Measurements from ENCODE around the gene AVPR1B.
A peak's percentile ranks its signal among the peaks of the same experiment; 100 is the strongest.
"Not testable (repeated sequence)": the region's sequence is repeated elsewhere in the genome, so short reads cannot be mapped to it uniquely, and the experiment has no call there.

The AVPR1B gene

DNA sequence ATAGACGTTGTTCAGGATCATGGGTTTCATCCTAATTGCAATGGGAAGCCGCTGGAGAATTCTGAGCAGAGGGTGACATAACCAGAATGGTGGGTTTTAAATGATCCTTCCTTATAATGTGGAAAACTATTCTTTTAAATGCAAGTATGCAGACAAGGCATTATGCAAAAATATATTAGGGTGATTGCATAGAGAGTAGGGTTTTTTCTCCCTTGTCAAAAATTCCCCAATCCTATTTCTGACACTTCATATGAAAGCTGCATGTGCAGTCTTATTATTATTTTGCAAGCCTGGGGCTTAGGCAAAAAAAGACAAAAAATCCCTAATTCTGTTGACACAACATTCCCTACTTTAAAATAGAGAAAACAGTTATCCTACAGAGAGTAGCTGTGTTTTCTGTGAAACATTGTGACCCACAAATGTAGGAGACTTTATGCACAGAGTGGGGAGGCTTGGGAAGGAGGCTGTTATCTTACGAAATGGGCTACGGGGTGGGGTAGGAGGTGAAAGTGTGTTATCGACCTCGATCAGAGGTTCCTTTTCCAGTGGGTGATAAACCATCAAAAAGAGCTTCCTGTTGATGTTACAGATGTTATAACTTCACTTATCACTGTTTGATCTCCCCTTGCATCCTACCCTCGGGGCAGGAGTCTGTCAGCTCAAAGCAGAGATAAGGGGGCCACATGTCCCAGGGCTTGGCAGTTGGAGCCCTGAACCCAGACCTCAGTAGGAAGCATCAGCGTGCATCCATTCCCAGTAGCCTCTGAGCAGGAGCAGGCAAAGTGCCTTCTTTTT lies 37.0 kb downstream of the AVPR1B start:
- DNase-seq, result no peak

DNA sequence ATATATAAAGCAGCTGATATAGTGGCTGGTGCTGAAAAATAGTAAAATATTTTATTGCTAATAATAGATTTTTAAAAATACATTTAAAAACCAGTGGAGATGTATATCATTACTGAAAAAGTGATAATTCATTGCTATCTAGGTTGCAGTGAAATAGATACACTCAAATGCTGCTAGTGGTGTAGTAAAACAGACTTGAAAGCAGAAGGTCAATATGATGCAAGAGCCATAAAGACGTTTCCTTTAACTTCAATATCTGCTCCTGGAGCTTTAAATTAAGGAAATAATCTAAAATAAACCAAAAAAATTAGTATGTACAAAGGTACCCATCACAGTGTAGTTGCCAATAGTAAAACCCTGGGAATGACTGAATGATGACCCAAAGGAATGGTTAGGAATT lies 38.1 kb downstream of the AVPR1B start:
- DNase-seq, result no peak

DNA sequence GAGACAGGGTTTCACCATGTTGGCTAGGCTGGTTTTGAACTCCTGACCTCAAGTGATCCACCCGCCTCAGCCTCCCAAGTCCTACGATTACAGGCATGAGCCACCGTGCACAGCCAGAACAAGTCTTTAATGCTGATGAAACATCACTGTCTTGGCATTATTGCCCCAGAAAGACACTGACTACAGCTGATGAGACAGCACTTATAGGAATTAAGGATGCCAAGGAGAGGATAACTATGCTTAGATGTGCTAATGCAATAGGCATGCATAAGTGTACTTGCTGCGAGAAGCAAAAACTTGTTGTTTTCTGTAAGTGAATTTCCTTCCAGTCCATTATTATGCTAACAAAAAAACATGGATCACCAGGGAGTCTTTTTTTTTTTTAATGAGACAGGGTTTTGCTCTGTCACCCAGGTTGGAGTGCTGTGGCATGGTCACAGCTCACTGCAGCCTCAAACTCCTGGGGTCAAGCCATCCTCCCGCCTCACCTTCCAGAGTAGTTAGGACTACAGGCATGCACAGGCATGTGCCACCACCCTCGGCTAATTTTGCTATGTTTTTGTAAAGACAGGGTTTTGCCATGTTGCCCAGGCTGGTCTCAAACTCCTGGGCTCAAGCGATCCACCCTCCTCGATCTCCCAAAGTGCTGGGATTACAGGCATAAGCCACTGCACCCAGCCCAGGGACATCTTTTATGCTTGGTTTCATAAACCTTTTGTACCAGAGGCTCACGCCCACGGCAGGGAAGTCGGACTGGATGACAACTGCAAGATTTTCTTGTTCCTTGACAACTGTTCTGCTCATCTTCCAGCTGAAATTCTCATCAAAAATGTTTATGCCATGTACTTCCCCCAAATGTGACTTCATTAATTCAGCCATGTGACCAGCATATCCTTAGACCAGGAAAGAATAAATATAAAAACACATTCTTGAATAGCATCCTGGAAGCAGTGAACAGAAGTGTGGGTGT lies 41.1 kb downstream of the AVPR1B start:
- peak; percentile 31 for DNase-seq

DNA sequence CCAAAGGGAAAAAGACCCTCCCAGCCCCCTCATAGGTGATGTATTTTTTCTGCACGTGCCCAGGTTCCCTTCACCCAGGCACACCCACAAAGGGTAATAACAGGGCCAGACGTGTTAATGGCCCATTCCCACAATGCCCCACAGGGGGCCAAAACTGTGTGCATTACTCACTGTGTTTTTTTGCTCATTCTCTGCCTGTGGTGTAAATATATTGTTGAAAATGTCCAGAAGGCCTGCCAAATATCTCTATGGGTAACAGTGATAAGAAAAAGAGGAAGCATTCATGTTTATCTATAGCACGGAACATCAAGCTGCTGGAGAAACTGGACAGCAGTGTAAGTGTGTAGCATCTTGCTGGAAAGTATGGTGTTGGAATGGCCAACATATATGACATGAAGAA lies 42.3 kb downstream of the AVPR1B start:
- no peak for DNase-seq

DNA sequence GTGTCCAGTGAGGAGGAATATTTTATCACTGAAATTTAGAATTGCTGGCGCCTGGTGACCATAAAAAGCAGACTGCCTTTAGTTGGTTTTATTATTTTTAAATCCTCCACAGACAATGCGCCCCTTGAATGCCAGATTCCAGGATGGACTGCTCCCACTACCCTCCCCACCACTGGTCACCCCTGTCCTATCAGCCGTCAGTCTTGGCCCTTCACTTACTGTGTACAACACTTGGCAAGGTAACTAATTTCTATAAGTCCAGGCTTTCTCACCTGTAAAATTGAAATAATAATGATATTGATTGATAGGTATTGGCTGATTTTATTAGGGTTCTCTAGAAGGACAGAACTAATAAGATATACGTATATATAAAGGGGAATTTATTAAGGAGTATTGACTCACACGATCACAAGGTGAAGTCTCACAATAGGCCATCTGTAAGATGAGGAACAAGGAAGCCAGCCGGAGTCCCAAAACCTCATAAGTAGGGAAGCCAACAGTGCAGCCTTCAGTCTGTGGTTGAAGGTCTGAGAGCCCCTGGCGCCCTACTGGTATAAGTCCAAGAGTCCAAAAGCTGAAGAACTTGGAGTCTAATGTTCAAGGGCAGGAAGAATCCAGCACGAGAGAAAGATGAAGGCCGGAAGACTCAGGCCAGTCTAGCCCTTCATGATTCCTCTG lies 46.4 kb downstream of the AVPR1B start:
- DNase-seq, result no peak

DNA sequence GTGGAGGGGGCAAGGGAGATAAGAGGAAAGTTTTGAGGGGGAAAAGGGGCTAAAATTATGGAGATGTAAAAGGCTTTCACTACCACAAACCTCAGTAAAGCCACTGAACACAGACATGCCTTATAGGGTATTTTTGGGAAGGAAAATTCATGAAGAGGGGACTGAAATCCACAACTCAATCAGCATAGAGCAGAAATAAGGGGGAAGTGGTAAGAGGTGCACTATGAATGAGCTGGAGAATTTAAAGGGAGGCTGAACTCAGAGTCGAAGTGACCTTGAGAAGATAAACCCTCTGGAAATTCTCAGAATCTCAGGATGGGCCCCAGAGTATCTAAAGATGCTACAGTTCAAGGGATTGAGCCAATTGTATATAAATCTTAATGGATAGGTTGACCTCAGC lies 48.9 kb downstream of the AVPR1B start:
- no peak for DNase-seq

DNA sequence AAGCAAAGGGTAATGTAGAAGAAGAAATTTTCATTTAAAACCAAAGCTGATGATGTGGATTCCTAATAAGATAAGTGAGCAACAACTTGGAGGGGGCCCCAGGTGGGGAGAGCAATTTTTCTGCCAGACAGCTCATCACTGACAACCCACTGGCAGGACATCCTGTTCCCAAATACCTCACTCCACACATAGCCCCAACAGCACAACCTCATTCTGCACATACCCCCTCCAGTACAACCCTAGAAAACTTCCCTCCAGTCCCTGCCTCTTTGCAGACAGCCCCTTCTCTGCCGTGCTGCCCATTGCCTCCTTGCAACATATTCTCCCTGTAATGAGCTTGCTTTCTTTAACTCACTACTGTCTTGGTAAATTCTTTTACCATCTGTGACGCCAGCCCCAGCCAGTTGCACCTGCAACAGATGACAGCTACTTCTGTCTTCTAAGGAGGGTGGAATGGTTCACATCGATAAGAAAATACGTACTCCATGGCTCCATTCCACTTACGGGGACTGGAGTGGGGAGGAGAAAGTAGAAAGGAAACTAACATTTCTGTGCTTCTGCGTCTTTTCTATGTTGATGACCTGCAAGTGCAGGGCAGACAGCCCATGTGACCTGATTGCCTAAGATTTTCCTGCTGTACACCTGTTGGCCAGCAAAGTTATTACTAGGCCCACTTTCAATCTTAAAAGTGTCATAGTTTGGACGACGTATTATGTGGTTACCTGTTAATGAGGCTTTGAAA lies 49.5 kb downstream of the AVPR1B start:
- no peak for DNase-seq

DNA sequence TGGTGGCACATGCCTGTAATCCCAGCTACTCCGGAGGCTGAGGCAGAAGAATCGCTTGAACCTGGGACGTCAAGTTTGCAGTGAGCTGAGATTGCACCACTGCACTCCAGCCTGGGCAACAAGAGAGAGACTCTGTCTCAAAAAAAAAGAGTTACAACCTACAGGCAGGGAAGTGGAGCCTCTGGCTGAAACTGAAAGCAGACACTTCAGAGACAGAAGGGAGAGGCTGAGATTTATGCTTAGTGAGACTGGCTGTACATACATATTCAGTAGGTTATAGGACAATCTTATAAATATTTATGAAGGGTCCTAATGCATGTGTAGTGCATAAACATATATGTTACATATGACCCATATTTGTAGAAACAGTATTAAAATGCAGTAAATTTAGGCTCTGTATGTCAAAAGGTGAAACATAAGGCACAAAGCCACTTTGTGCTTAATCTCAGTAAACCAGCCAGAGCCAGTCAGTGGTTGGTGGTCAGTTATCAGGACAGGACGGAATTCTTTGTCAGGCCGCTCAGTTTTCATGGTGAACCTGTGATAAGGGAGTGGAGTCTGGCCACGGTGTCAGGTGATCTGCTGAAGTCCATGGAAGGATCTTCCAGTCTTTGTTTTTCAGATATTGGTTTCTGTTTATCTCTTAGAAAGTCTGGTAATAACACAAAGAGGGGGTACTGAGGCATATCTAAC lies 50.6 kb downstream of the AVPR1B start:
- DNase-seq, result no peak

DNA sequence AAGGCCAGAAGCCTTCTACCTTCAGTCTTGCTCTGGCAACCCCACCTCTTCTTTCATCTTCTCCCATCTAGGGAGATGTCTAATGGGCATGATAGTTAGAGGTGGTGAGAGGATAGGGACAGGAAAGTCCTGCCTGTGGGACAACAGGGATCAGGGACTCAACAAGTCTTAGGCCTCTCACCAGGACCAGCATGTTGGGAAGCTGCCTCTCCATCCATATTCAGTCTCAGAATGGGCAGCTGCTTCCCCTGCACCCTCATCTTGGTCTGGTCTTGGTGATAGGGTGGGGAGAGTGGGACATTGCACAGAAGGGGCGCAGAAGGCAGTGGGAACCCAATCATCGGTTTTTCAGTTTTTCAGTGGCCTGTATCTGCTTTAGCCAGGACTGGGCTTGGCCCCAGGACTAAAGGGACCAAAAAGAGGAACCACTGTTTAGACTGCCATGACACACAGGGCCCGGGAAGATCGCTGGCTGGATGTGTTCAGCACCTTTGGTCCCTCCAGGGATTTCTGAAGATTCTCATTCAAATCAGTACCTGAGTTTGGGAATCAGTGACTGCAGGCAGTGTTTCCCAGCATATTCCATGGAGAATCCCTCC lies 51.5 kb downstream of the AVPR1B start:
- no peak for DNase-seq

DNA sequence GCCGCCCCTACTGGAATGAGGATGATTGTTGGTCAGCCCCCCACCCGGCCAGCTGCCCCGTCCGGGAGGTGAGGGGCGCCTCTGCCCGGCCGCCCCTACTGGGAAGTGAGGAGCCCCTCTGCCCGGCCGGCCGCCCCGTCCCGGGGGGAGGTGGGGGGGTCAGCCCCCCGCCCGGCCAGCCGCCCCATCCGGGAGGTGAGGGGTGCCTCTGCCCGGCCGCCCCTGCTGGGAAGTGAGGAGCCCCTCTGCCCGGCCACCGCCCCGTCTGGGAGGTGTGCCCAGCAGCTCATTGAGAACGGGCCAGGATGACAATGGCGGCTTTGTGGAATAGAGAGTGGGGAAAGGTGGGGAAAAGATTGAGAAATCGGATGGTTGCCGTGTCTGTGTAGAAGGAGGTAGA lies 52.7 kb downstream of the AVPR1B start:
- DNase-seq, result not testable (repeated sequence)

DNA sequence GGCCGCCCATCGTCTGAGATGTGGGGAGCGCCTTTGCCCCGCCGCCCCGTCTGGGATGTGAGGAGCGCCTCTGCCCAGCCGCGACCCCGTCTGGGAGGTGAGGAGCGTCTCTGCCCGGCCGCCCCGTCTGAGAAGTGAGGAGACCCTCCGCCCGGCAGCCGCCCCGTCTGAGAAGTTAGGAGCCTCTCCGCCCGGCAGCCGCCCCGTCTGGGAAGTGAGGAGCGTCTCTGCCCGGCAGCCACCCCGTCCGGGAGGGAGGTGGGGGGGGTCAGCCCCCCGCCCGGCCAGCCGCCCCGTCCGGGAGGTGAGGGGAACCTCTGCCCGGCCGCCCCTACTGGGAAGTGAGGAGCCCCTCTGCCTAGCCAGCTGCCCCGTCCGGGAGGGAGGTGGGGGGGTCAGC lies 53.2 kb downstream of the AVPR1B start:
- DNase-seq, result not testable (repeated sequence)

DNA sequence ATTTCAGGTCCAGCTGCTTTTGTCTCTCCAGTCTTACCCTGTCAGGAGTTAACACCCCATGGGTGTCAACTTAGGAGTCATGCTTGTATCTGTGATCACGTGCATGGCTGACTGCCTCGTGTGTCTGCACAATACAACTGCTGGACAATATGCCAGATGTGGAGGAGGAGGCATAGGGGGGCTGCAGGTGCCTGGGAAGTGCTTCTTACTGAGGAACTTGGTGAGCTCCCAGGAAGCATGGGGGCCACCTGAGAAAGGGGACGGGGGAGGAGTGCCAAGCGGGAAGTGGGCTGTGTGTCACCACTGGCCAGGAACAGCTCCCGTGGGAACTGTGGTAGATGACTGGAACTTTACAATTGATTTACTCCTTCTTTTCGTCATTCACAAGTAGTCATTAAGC lies 54.7 kb downstream of the AVPR1B start:
- no peak for DNase-seq

DNA sequence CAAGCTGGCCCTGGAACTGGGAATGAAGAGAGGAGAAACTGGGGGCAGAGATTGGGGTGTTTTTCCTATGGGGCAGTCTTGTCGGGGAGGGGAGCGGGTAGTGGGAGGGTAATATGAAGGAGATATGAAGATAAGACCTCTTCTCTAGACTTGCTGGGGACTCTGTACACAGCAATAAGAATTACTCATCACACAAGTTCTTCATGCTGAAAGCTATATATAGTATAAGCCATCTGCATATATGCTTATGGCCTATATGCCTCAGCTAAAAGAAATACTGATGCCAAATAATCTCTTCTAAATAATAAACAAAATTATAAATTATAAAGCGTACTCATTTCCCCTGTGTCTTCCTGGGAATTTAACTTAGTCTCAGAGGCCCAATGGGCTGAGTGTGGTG lies 56.3 kb downstream of the AVPR1B start:
- no peak for DNase-seq
